ENCODE results near the gene SMOC1.

SMOC1 gene

GRCh38 chr14:69953266-69953915, 74.2 kb downstream of the SMOC1 start:
- no peak for TF ChIP-seq NFRKB (IDR thresholded peaks at IDR 0.05)
- TF ChIP-seq FOXM1 (IDR thresholded peaks at IDR 0.05; ENCODE audit: borderline replicate concordance), result no peak
- TF ChIP-seq BHLHE40 (IDR thresholded peaks at IDR 0.05; ENCODE audit: borderline replicate concordance), result no peak
- no peak for TF ChIP-seq SP1 (IDR thresholded peaks at IDR 0.05)
- no peak for TF ChIP-seq FOXA1 (IDR thresholded peaks at IDR 0.05)
- no peak for TF ChIP-seq ARNT (IDR thresholded peaks at IDR 0.05)
- no peak for TF ChIP-seq LEF1 (IDR thresholded peaks at IDR 0.05; ENCODE audit: borderline replicate concordance)
- TF ChIP-seq TARDBP (IDR thresholded peaks at IDR 0.05), result no peak
- no peak for TF ChIP-seq CTBP1 (IDR thresholded peaks at IDR 0.05; ENCODE audit: borderline replicate concordance)
- TF ChIP-seq HDGF (IDR thresholded peaks at IDR 0.05; ENCODE audit: borderline replicate concordance), result no peak
- TF ChIP-seq PKNOX1 (IDR thresholded peaks at IDR 0.05), result no peak
- no peak for TF ChIP-seq L3MBTL2 (conservative IDR thresholded peaks at IDR 0.05)
- no peak for TF ChIP-seq ZNF384 (IDR thresholded peaks at IDR 0.05)
- no peak for TF ChIP-seq ELF4 (IDR thresholded peaks at IDR 0.05)
- no peak for TF ChIP-seq FOXK2 (IDR thresholded peaks at IDR 0.05)
- TF ChIP-seq SUZ12 (IDR thresholded peaks at IDR 0.05), result no peak
- POLR2A ChIA-PET, result no interaction called here
- DNase-seq (ENCODE audit: extremely low spot score), result no peak
- CTCF ChIA-PET, result no interaction called here

- ChIA-PET POLR2A (interaction anchor here (1.5 to 2.0 kb wide), 2 partner anchors 8 to 77 kb away, joined by 3 to 4 read pairs; partner anchors contain the start of gene SMOC1), CTCF (interaction anchor here (0.9 kb wide), 1 partner anchor 58 kb away, joined by 3 read pairs; no protein-coding TSS in a partner anchor)
- DNase-seq (ENCODE audit: extremely low spot score), result no peak
Observed at GRCh38 chr14:69955855-69956845, 76.9 kb downstream of the SMOC1 start.

DNA sequence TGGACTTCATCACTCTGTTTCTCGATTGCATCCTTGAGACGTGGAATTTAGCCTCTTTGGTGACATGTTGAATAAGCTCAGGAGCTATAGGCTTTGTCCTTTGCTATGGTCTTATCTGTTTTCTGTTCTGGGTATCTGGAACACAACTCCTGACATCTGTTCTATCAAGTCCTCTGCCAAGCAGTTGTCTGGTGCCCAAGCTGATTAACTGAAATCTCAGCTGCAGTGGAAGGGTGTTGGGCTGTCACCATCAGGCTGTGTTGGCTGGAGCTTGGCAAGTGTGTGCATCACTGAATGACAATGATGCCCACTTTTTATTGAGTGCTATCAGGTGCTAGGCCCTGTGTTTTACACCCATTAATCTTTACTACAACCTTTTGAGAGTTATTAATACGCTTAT, 77.8 kb downstream of the SMOC1 start:
- ChIA-PET POLR2A (interaction anchor here (1.5 to 2.0 kb wide), 2 partner anchors 9 to 78 kb away, joined by 3 to 4 read pairs; partner anchors contain the start of gene SMOC1), CTCF (interaction anchor here (0.9 to 1.1 kb wide), 2 partner anchors 57 to 79 kb away, joined by 3 to 4 read pairs; no protein-coding TSS in a partner anchor)
- no peak for TF ChIP-seq HDGF (IDR thresholded peaks at IDR 0.05; ENCODE audit: borderline replicate concordance)
- no peak for TF ChIP-seq FOXM1 (IDR thresholded peaks at IDR 0.05; ENCODE audit: borderline replicate concordance)
- TF ChIP-seq ARNT (IDR thresholded peaks at IDR 0.05), result no peak
- TF ChIP-seq ELF4 (IDR thresholded peaks at IDR 0.05), result no peak
- DNase-seq (ENCODE audit: extremely low spot score), result no peak

More at GRCh38 chr14:69955855-69956845, 76.9 kb downstream of the SMOC1 start:
- TF ChIP-seq SUZ12 (IDR thresholded peaks at IDR 0.05) (no peak), NFRKB (IDR thresholded peaks at IDR 0.05) (no peak), HDGF (IDR thresholded peaks at IDR 0.05; ENCODE audit: borderline replicate concordance) (no peak), CTBP1 (IDR thresholded peaks at IDR 0.05; ENCODE audit: borderline replicate concordance) (no peak), L3MBTL2 (conservative IDR thresholded peaks at IDR 0.05) (no peak), FOXK2 (IDR thresholded peaks at IDR 0.05) (no peak), FOXA1 (IDR thresholded peaks at IDR 0.05) (no peak), ARNT (IDR thresholded peaks at IDR 0.05) (no peak), FOXM1 (IDR thresholded peaks at IDR 0.05; ENCODE audit: borderline replicate concordance) (no peak), PKNOX1 (IDR thresholded peaks at IDR 0.05) (no peak), ZNF384 (IDR thresholded peaks at IDR 0.05) (no peak)

GRCh38 chr14:69957986-69958385, 78.8 kb downstream of the SMOC1 start:
- no peak for TF ChIP-seq FOXM1 (IDR thresholded peaks at IDR 0.05; ENCODE audit: borderline replicate concordance)
- TF ChIP-seq ELF4 (IDR thresholded peaks at IDR 0.05), result no peak
- no peak for TF ChIP-seq HDGF (IDR thresholded peaks at IDR 0.05; ENCODE audit: borderline replicate concordance)
- TF ChIP-seq L3MBTL2 (conservative IDR thresholded peaks at IDR 0.05), result no peak
- TF ChIP-seq SP1 (IDR thresholded peaks at IDR 0.05), result no peak
- no peak for TF ChIP-seq ZNF384 (IDR thresholded peaks at IDR 0.05)
- TF ChIP-seq NFRKB (IDR thresholded peaks at IDR 0.05), result no peak
- no peak for TF ChIP-seq PKNOX1 (IDR thresholded peaks at IDR 0.05)
- TF ChIP-seq ARNT (IDR thresholded peaks at IDR 0.05), result no peak
- no peak for TF ChIP-seq FOXK2 (IDR thresholded peaks at IDR 0.05)
- TF ChIP-seq SUZ12 (IDR thresholded peaks at IDR 0.05), result no peak
- TF ChIP-seq LEF1 (IDR thresholded peaks at IDR 0.05; ENCODE audit: borderline replicate concordance), result no peak
- TF ChIP-seq BHLHE40 (IDR thresholded peaks at IDR 0.05; ENCODE audit: borderline replicate concordance), result no peak
- TF ChIP-seq TARDBP (IDR thresholded peaks at IDR 0.05), result no peak
- ChIA-PET CTCF (no interaction called here), POLR2A (no interaction called here)
- DNase-seq (ENCODE audit: extremely low spot score), result no peak

DNA sequence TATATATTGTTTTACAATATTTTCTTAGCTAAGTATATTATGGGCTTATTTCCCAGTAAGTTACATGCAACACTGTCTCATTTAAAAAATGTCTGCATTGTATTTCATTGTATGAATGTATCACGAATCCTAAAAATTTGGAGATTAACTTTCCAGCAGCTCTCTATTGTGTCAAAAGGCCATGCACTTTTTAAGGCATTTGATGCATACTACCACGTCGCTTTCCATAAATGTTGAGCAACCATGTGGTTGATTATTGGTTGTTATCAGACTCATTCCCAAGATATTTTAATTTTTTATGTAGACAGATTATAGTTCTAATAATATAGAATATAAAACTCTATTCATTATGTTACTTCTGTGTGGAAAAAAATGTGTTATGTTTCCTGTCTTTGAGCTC, 79.9 kb downstream of the SMOC1 start:
- TF ChIP-seq FOXA1 (IDR thresholded peaks at IDR 0.05) (no peak), ZNF384 (IDR thresholded peaks at IDR 0.05) (no peak), CTBP1 (IDR thresholded peaks at IDR 0.05; ENCODE audit: borderline replicate concordance) (no peak)
- no peak for DNase-seq (ENCODE audit: extremely low spot score)
- ChIA-PET POLR2A (no interaction called here), CTCF (interaction anchor here (0.5 kb wide), 1 partner anchor 304 kb away, joined by 3 read pairs; no protein-coding TSS in a partner anchor)
